ENCODE data around the gene IQGAP2.

IQGAP2 gene

GRCh38 chr5:76693141-76693540 is 290.1 kb downstream of the IQGAP2 start:
- FAIRE-seq, result no peak
- no peak for DNase-seq (ENCODE audit: insufficient read length, low spot score)

GRCh38 chr5:76694317-76694716 is 291.2 kb downstream of the IQGAP2 start:
- FAIRE-seq, result no peak

GRCh38 chr5:76695346-76695745 is 292.3 kb downstream of the IQGAP2 start:
- no peak for FAIRE-seq
- no peak for DNase-seq (ENCODE audit: insufficient read length, low spot score)

More at GRCh38 chr5:76694317-76694716, 291.2 kb downstream of the IQGAP2 start:
- DNase-seq (ENCODE audit: insufficient read length, low spot score), result no peak

- no peak for DNase-seq (ENCODE audit: insufficient read length, low spot score)
- FAIRE-seq, result peak; percentile 44
These were observed 293.2 kb downstream of the IQGAP2 start for GRCh38 chr5:76696251-76696650.

- DNase-seq (ENCODE audit: insufficient read length, low spot score), result no peak
These were observed 294.6 kb downstream of the IQGAP2 start for GRCh38 chr5:76697670-76698069.

GRCh38 chr5:76700571-76700970 is 297.5 kb downstream of the IQGAP2 start:
- no peak for DNase-seq (ENCODE audit: insufficient read length, low spot score)
- FAIRE-seq, result no peak

More at GRCh38 chr5:76697670-76698069, 294.6 kb downstream of the IQGAP2 start:
- no peak for FAIRE-seq

- no peak for DNase-seq (ENCODE audit: insufficient read length, low spot score)
These were observed 298.2 kb downstream of the IQGAP2 start for GRCh38 chr5:76701298-76701697.

GRCh38 chr5:76703707-76704106 is 300.6 kb downstream of the IQGAP2 start:
- FAIRE-seq, result no peak
- no peak for DNase-seq (ENCODE audit: insufficient read length, low spot score)

More at GRCh38 chr5:76701298-76701697, 298.2 kb downstream of the IQGAP2 start:
- no peak for FAIRE-seq

GRCh38 chr5:76704131-76704663 is 301.1 kb downstream of the IQGAP2 start:
- DNase-seq (ENCODE audit: insufficient read length, low spot score) (no peak), FAIRE-seq (no peak)

GRCh38 chr5:76705574-76705973 is 302.5 kb downstream of the IQGAP2 start:
- DNase-seq (ENCODE audit: insufficient read length, low spot score), result no peak
- no peak for FAIRE-seq

GRCh38 chr5:76709762-76710161 is 306.7 kb downstream of the IQGAP2 start:
- FAIRE-seq (no peak), DNase-seq (ENCODE audit: insufficient read length, low spot score) (no peak)

GRCh38 chr5:76710991-76711390 is 307.9 kb downstream of the IQGAP2 start:
- no peak for DNase-seq (ENCODE audit: insufficient read length, low spot score)
- FAIRE-seq, result peak; percentile 33

- no peak for DNase-seq (ENCODE audit: insufficient read length, low spot score)
These were observed 311.8 kb downstream of the IQGAP2 start for GRCh38 chr5:76714751-76715485.

GRCh38 chr5:76715486-76715735 is 312.3 kb downstream of the IQGAP2 start:
- DNase-seq (ENCODE audit: insufficient read length, low spot score), result no peak
- FAIRE-seq, result no peak

More at GRCh38 chr5:76714751-76715485, 311.8 kb downstream of the IQGAP2 start:
- no peak for FAIRE-seq

GRCh38 chr5:76715736-76716455 is 312.8 kb downstream of the IQGAP2 start, which contains the start of gene F2R:
Gene F2R (plus strand): TSS chr5:76716126. CDS start chr5:76716308, 182 bp downstream.
- FAIRE-seq (no peak), DNase-seq (ENCODE audit: insufficient read length, low spot score) (peak; percentile 45)

- DNase-seq (ENCODE audit: insufficient read length, low spot score) (no peak), FAIRE-seq (no peak)
These were observed 313.5 kb downstream of the IQGAP2 start for GRCh38 chr5:76716456-76717157.

GRCh38 chr5:76717222-76718083 is 314.4 kb downstream of the IQGAP2 start:
- DNase-seq (ENCODE audit: insufficient read length, low spot score) (no peak), FAIRE-seq (no peak)

- DNase-seq (ENCODE audit: insufficient read length, low spot score) (no peak), FAIRE-seq (no peak)
These were observed 315.3 kb downstream of the IQGAP2 start for GRCh38 chr5:76718381-76718832.

- no peak for FAIRE-seq
- no peak for DNase-seq (ENCODE audit: insufficient read length, low spot score)
These were observed 315.8 kb downstream of the IQGAP2 start for GRCh38 chr5:76718880-76719279.

GRCh38 chr5:76720988-76721569 is 318.0 kb downstream of the IQGAP2 start:
- DNase-seq (ENCODE audit: insufficient read length, low spot score), result peak; percentile 39

More at GRCh38 chr5:76720988-76721569, 318.0 kb downstream of the IQGAP2 start:
- peak; percentile 53 for FAIRE-seq
